ENCODE measurements around the gene PYURF. TPM values are rescaled to one million over a fixed set of nuclear protein-coding genes. Genes with fewer than 3 reads are reported as not detected.

PYURF gene
- total RNA-seq, 1 donor from 2014 or later: 56.1 TPM

GRCh38 chr4:88477229-88477860 is 46.2 kb downstream of the PYURF start:
- no peaks in the 10 kb centered on the region for H3K27me3 Mint-ChIP-seq (ENCODE audit: low read depth)

More at GRCh38 chr4:88477229-88477860, 46.2 kb downstream of the PYURF start:
- TF ChIP-seq CTCF (IDR thresholded peaks at IDR 0.05; ENCODE audit: unreplicated experiment): no peak
- no peak overlapping the region for H3K4me3 Mint-ChIP-seq
- no peaks in the 10 kb centered on the region for H3K36me3 Mint-ChIP-seq
- no peak for DNase-seq (ENCODE audit: low spot score in 2 of 2, unreplicated experiment in 2 of 2)
- peaks cover 9% of the 10 kb centered on the region for H3K4me1 Mint-ChIP-seq
- no peaks in the 10 kb centered on the region for H3K9me3 Mint-ChIP-seq
- H3K27ac Mint-ChIP-seq: no peak overlapping the region

Other genes with a start within 250 kb of the PYURF start
- 15.9 to 18.6 TPM (median 18.1 TPM) in 3 replicates for gene PPM1K, start 239.2 kb downstream of the PYURF start, total RNA-seq
- gene HERC6, start 144.9 kb downstream of the PYURF start, total RNA-seq: 18.7 to 22.4 TPM (median 21.1 TPM) in 3 replicates
- 6.3 to 7.0 TPM (median 6.6 TPM) in 3 replicates for gene HERC5, start 66.7 kb downstream of the PYURF start, total RNA-seq
- 15.8 to 17.2 TPM (median 17.0 TPM) in 3 replicates for gene HERC3, start 68.7 kb upstream of the PYURF start, total RNA-seq
- 4.4 to 4.9 TPM (median 4.7 TPM) in 3 replicates for gene NAP1L5, start 174.1 kb upstream of the PYURF start, total RNA-seq